Measurements from ENCODE around the gene STN1.

DNA sequence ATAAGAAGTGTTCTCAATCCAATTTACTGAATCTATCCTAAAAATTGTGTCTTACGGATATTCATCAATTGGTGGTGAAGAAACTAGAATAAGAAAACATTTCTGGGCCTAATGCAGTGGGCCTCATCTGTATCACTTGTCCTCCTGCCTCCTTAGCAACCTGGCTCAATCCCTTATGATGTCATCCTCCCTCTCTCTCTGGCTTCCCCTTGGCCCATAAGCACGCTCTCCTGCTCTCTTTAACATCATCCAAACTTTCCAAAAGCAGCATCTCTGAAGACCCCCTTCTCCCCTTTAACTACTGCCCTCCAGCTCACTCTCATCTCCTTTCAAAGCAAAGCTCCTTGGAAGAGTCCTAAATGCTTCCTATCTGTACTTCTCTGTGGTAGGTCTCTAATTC lies 4.7 kb upstream of the STN1 start:
- TF ChIP-seq, protein P1, sequence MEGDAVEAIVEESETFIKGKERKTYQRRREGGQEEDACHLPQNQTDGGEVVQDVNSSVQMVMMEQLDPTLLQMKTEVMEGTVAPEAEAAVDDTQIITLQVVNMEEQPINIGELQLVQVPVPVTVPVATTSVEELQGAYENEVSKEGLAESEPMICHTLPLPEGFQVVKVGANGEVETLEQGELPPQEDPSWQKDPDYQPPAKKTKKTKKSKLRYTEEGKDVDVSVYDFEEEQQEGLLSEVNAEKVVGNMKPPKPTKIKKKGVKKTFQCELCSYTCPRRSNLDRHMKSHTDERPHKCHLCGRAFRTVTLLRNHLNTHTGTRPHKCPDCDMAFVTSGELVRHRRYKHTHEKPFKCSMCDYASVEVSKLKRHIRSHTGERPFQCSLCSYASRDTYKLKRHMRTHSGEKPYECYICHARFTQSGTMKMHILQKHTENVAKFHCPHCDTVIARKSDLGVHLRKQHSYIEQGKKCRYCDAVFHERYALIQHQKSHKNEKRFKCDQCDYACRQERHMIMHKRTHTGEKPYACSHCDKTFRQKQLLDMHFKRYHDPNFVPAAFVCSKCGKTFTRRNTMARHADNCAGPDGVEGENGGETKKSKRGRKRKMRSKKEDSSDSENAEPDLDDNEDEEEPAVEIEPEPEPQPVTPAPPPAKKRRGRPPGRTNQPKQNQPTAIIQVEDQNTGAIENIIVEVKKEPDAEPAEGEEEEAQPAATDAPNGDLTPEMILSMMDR (IDR thresholded peaks at IDR 0.05): no peak
- TF ChIP-seq TCF7L2 (IDR thresholded peaks at IDR 0.05; ENCODE audit: low read depth, low read length) (no peak), POLR2AphosphoS5 (IDR thresholded peaks at IDR 0.05; ENCODE audit: low read depth, low read length) (no peak)
